Fibroblast of the conjunctiva (primary cell): Measurements from ENCODE around the gene ASB18.

Experiments used
- DNase-seq: peaks from one replicate; pipeline ENCODE4 v3.0.0-alpha.2; 2010; ENCODE audit warnings: low read depth

The ASB18 gene

GRCh38 chr2:236173729-236174607, 90.2 kb downstream of the ASB18 start:
- DNase-seq: no peak

GRCh38 chr2:236173036-236173728, 91.0 kb downstream of the ASB18 start:
- DNase-seq: no peak

GRCh38 chr2:236172255-236173035, 91.8 kb downstream of the ASB18 start:
- no peak for DNase-seq

DNA sequence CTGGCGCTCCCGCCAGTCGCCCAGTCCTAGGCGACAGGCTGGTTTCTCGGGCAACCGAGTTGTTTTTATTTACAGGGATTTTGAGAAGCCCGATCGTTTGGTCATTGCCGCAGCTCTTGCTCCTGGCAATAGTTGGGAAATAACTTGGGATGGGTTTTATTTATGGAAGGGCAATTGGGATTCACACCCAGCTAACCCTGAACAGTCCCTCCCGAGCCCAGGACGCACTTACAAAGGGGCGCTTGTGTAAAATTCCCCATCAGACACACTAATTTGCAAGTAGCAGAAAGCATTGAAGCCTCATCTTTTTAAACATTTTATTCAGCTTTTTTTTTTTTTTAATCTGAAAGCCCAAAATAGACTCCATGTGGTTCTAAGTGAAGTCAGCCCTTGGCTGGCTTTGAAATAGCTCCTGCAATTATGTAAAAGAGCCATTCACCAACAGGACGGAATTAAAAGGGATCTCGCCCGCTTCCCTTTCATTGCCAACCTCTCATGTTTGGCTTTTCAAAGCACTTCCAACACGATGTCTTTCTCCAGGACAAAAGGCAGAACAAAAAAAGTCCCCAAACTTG, 92.4 kb downstream of the ASB18 start:
- DNase-seq: no peak

DNA sequence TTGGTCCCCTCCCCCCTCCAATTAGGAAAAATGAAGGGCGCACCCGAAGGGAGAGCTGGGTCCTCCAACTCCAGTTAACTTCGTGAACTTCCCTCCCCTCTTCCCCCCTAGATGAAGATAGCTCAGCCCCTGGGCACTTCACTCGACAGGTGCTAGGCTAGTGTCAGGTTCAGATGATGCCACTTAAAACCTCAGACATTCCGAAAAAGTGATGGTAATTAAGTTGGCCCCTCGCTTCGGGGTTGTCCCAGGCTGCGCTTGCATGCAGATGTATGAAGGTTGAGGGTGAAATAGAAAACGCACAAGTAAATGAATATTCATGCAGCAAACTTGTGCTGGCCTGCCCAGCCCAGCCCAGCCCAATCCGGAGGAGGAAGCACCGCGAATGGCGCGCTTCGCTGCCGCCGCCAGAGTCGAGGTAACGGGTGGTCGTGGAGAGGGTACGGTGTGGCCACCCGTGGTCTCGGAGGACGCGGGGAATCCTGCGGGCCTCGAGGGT, 93.0 kb downstream of the ASB18 start:
- no peak for DNase-seq

- DNase-seq: no peak
Measured at GRCh38 chr2:236170590-236171165, 93.5 kb downstream of the ASB18 start.

DNA sequence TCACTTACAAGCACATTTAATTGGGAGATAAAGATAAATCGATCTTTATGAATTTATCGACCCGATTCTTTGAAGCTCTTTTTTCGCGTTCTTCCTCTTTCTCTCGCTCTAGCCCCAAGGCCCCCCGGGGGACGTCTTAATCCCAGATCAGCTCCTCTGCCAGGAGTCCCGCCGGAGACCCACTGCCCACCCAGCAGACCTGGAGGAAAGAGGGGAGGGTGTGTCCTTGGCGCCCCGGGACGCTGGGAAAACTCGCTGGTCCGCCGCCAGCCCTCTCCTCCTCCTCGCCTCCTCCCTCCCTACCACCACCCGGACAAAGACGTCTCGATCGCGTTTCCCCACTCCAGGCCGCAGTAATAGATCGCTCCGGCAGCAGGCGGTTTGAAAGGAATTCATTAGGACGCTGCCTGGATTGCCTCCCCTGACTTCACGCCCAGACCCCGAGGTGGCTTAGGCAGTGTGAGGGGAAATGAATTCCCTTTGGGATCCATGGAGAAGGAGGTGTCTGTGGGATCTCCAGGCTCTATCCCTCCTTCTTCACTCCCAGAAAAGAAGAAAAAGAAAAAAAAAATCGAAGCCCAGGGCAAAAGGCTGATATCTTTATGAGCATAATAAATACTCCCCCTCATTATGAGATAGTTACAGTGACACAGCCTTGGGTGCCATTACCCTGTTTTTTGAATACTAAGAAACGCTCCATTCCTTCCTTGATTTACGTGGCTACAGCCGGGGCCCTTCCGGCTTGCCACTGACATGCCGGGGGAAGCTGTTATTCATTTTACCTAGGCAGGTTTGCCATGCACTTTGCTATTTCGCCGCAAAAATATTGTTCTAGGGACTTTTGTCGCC, 94.2 kb downstream of the ASB18 start:
- no peak for DNase-seq

DNA sequence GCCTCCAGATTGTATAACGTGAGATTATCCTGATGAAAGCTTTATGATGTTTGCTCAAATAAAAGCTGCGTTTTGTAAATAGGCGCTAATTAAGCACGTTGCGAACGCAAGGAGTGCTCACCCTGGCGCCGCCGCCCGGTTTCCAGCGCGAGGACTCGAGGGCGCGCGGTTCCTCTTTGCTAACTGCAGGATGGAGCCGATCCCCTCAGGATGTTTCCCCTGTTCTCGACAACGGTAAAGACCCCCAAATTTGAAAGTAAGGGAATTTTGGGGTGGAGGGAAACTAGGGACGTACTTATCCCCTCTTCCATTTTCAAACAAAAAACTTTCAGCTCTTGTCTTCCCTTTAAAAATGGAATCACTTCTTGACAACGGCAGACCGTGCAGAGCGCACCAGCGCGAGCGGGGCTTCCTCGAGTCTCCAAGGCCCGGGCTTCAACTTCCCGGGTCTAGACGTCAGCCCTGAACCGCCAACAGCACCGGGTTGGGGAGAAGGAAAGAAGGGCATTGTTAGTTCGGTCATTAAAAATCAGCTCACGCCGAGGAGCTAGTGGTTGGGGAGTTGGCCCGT, 95.0 kb downstream of the ASB18 start:
- DNase-seq: no peak

DNA sequence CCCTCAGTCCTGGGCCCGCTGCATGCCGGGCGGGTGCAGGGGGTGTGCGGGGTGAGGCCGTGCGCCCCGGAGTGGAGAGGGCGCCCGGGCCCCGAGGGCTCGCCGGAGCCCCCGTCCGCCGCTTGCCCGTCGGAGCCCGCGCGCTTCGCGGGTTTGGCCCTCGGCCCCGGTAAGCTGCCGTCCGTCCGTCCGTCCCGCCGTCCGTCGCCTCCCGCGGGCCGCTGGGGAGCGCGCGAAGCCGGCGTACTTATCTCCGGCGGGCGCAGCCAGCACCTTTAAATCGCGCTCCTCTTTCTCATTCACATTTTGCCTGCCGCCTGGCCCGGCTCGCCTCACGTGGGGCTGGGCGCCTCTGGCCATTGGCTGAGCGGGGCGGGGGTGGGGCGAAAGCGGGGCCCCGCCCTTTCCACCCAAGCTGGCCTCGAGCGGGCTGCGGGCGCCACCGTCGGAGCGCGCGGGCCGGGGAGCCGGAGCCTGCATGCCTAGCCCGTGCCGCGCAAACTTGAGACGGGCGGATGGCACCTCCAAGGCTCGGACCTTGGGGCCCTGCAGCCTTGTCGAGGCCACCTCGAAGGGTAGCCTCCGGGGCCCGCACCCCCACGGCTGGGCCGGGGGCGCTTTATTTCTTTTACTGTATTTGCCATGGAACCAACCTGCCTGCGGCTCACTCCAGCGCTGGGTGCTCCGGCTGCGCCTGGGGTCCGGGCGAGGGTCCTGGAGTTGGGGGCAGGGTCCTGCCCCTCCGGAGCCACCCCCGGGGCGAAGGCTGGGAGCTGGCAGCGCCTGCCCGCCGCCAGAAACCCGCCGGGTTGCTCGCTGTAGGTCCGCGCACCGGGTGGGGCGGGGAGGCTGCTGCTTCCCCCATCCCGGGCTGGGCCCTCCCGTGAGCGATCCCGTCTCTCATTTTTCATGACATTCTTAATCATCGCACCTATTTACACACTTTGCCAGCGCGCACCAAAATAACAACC, 95.8 kb downstream of the ASB18 start, which contains the start of gene GBX2:
Gene GBX2 (minus strand): TSS at position 277 of the 971 bp plus-strand sequence. CDS start 415 bp downstream, outside the sequence.
- DNase-seq: no peak

DNA sequence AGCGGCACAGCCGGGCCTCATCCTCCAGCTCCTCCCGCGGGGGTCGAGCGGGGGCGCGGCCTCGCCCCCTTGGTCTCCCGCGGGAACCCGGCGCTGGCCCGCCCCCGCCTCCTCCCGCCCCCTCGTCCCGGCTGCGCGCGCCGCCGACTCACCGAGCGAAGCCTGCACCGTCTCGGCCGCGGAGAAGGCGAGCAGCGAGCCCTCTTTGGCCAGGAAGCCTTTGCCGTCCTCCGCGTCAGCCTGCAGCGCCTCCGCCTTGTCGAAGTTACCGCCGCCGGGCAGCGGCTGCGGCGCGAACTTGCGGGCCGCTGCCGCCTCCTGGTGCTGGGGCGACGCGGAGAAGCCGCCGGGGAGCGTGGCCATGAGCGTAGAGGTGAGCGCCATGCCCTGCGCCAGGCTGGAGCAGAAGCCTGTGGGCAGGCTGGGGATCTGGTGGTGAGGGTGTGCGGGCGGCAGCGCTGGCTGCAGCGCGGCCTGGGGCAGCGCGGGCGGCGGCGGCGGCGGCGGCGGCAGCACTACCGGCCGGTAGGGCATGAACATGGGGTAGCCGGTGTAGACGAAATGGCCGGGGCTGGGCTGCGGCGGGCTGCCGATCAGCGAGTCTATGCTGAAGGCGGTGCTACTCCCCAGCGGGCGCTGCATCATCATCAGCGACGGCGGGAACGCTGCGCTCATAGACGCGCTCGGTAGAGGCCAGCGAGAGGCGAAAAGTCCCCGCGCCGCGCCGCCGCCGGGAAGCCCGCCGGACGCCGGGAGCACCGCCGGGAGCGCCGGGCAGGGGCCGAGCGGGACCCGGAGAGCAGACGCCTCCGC, 96.7 kb downstream of the ASB18 start:
- DNase-seq: no peak

DNA sequence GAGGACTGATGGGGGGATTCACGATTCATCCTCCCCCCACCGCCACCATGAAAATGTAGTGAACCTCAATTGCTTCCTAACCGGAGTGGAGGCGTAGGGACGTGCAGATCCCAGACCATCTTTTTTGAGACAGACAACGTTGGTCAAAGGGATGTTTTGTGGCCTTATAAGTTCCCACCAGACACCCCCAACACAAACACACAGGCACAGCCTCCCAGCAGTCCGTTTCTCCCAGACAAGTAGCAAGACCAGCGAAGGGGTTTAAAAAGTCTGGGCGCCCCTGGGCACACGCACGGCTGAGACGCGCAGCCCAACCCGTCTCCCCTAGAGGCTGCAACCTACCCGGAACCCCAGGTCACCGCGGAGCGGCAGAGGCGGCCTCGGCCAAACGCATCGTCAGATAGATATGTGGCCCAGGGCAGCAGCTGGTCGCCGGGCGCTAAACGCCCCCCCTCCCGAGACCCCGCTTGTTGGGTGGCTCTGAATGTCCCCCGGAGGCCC, 97.4 kb downstream of the ASB18 start:
- DNase-seq: no peak

- DNase-seq: no peak
Measured at GRCh38 chr2:236165842-236166795, 98.1 kb downstream of the ASB18 start.

DNA sequence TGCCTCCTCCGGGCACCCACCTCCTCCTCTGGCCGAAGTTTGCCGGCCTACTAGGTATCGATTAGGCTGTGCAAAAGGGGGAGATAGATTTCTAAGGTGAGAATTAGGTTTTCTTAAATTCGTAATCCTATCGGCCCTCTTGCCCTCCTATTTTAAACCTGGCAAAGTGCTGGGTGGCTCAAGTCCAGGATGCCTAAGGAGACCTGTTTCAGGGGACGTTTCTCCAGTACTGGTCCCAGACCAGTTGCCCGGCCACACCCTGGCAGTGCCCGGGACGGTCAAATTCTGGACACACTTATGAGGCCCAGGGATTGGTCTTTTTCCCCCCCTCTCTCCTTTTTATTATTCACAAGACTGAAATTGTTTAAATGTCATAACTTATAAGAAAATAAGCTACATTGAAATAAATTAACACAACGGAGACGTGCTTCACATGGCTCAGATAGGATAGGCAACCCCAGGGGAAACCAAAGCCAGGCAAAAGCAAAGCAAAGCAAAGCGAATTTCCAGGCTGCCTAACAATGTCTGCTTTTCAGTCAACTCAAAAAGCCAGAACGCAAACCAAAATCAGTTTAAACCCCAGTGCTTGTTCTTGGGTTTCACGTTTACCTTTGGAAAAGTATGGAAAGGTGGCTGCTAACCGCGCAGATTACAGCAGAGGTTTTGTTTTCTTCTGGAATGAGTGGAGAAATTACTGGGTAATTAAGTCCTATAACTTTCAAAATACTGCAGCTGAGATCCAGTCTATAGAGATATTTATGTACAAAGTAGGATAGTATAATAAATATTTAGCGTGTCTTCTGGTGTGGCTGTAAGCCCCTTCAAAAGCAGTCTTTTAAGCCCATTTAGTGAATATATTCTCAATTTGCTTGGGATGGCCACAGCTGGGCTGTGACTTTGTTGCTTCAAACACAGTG, 99.0 kb downstream of the ASB18 start:
- no peak for DNase-seq

DNA sequence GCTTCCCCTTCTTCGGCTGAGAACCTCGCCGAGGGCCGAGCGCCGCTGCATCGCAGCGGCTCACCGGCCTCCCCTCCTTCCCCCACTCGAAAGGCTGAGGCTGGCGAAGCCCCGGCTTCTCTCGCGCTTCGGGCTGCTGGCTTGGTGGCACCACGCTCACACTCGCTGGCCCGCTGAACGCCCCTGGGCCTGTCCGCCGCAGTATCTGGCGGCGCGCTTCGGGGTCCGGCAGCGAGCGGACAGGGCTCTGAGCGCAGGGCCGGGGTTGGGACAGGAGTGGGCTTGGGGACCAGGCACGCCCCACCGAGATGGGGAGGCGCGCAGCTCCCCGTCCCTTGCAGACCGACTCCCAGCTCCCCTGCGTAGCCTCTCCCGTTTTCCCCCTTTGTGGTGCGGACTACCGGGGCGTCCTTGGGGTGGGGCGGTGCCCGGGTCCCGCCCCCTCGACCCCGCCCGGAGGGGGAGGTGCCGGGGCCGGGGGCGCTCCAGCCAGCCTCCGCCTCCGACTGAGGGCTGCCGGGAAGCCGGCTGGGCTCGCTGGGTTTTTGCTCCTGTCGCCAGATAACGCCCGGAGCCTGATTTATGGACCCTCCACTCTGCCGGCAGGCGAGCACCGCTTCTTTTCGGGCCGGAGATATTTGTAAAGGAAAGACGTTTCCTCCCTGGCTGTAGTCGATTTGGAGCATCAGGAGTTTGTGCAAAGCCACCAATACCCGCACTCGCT, 99.8 kb downstream of the ASB18 start:
- DNase-seq: no peak
